HG03139 (cell line): Measurements from ENCODE around the gene POU1F1.
"Not testable (repeated sequence)": the region's sequence is repeated elsewhere in the genome, so short reads cannot be mapped to it uniquely, and the experiment has no call there.

Experiments used
- ATAC-seq: cut with Tn5 transposase; IDR thresholded peaks from one replicate; pipeline ENCODE4 v1.9.1; 2021; ENCODE audit not compliant: unreplicated experiment

POU1F1 gene

GRCh38 chr3:87260270-87260669, 16.1 kb downstream of the POU1F1 start:
- ATAC-seq = no peak

DNA sequence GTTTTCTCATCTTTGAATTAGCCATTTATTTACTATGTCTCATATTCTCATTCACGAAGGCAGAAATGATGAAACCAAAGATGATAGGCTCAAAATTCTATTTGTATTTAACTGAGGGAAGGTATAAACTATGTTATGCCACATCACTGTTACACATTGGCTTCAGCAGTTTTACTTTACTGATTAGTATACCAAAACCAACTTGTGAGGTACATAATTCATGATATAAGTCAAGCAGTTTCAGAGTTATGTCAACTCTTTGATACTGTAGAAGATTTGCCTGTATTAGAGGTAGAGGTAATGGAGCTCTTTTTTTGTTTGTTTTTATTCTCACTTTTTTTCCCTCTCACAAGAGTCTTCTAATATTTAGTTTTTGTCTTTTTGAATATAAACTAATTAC, 26.4 kb downstream of the POU1F1 start:
- ATAC-seq = no peak

GRCh38 chr3:87248831-87249230, 27.6 kb downstream of the POU1F1 start:
- ATAC-seq = no peak

DNA sequence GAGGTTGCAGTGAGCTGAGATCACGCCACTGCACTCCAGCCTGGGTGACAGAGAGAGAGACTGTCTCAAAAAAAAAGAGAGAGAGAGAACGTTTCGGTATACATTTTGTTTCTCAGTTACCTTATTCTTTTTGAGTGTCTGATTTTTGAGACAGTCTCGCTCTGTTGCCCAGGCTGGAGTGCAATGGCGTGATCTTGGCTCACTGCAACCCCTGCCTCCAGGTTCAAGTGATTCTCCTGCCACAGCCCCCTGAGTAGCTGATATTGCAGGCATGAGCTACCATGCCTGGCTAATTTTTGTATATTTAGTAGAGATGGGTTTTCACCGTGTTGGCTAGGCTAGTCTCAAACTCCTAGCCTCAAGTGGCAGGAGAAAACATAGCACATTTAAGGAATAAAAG, 28.2 kb downstream of the POU1F1 start:
- not testable (repeated sequence) for ATAC-seq

DNA sequence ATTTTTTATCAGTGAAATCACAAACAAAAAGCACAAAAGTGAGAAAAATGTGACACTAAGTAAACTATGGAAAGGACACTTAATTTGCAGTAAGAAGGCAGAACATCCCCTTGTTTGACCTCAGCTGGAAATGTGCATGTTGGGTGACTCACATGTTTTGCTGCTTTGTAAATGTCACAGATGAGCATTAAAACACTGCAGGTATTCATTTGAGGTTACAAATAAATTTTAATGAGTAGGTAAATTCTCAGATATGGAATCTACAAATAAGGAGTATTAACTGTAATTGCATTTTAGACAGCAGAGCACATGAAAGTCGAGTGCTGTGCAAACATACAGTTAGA, 29.0 kb downstream of the POU1F1 start:
- ATAC-seq = no peak

DNA sequence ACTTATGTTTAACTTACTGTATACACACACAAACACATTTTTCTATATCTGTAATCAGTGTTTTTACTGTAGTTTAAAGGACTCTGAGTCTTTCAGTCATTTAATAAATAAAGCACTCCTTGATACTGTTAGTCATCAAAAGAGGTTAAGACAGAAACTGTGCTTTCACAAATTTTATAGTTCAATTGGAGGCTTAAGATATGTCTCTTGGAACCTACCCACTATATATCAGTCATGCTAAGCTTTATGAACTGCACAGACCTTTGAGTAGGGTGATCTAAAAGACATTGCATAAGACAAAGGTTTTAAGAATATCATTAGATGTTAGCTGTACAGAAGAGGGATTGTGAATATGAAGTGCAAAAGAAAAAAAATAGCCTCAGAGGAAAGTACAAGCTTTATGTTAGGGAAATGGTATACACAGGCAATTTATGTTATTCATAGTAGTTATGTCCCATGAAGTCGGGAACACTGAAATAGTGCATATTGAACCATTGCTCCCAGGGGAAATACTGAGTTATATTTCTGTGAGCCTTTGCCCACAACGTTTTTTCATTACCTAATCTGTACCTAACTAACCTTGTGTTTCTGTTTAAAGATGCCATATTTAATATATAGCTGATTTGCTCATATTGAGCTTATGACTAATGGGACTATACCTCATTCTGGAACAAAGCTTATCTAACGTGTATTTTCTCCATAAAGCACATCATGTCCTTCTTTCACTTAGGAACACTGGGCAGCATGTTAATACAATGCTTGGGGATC, 29.5 kb downstream of the POU1F1 start:
- ATAC-seq = no peak

DNA sequence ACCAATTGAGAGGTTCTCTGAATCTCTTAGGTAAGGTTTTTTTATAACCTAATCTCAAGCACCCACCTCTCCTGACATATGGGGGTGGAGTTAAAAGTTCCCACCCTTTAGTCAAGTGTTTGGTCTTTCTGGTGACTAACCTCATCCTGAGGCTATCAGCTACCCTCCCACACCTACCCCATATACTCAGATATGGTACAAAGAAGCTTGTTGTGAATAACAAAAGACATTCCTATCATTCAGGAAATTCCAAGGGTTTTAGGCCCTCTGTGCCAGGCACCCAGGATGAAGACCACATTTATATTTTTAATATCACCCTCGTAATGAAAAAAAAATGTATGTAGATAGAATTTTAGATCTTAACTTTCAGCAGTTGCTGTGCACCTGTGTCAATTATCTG, 40.3 kb downstream of the POU1F1 start:
- no peak for ATAC-seq

GRCh38 chr3:87233805-87234204, 42.6 kb downstream of the POU1F1 start:
- no peak for ATAC-seq

DNA sequence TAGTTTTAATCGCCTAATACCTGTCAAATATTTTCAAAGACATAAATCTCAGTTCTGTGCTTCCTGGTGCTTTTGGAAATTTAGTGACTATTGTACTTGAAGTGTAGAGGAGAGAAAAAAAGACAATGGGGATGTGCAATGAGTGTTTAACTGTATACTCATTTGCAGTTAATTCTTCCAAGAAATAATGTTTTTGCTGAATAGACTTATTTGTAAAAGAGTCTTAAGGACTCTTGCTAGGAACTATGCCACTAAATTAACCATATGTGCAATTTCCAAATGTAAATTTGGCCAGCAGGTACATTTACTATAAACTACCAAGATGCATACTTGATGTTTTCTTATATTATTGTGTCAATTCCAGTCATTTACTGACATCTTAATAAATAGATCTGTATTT, 47.3 kb downstream of the POU1F1 start:
- ATAC-seq = no peak

GRCh38 chr3:87228316-87228715, 48.1 kb downstream of the POU1F1 start:
- ATAC-seq = no peak

DNA sequence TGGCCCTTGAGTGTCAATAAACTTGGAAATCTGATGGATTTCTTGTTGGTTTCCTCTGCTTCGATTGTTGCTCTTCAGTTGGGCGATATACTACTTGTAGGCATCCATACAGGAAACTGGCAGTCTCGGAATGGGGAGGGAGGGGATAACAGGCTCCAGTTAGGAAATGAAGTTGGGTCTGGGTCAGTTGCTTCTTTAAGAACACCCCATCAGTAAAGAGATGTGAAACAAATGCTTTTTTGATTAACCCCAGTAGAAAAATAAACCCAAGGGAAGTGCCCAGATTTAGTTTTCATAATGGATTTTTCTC, 48.6 kb downstream of the POU1F1 start:
- peak; percentile 1 for ATAC-seq

DNA sequence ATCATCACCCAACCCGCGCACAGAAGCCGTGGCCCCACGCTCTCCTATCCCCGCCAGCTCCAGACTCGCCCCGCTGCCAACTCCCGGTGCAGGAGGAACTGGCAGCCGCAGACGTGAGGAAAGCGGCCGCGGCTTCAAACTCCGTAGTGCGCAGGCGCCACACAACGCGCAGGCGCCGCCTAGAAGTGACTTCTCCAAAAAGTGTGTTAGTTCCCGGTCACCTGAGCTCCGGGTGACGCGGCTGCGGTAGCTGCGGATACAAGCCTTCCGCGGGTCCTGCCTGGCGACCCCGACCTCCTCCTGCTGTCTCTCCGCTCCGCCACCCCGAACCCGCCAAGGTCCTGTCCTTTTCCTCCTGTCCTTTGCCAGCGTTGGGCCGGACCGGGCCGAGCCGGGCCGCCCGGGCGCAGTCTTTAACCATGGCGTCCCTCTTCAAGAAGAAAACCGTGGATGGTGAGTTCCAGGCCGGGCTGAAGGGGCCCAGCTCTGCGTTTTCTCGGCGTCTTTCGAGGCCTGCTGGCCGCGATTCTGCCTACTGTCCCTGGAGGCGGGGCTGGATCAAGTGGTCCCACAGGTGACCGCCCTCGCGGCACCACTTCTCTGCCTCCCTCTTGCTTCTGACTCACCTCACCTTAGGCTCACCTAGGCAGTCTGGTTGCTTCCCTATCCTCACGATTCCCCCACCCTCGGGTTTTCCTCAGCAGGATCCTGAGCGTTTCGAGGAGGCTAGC, 49.1 kb downstream of the POU1F1 start, which contains the start of gene CHMP2B:
TSS of gene CHMP2B (plus strand) at position 206 of the 731 bp plus-strand sequence. CDS start at position 420, 214 bp downstream.
- ATAC-seq = peak; percentile 95

DNA sequence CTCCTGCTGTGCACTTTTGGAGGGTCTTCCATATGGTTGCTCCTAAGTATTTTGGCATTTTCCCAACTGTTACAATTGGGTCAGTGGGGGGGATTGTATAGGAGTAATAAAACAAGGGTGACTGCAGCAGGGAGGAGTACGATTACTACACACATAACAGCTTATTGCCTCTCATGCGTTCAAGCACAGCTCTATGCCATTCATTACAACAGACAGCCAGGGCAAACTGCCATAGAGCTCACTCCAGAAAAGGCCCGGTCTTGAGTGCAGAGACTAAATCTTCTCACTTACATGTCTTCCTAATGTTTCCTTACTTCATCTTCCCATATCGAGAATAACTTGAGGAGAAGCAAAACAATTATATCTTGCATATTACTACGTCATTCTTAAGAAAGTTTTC, 50.7 kb downstream of the POU1F1 start:
- ATAC-seq = no peak

DNA sequence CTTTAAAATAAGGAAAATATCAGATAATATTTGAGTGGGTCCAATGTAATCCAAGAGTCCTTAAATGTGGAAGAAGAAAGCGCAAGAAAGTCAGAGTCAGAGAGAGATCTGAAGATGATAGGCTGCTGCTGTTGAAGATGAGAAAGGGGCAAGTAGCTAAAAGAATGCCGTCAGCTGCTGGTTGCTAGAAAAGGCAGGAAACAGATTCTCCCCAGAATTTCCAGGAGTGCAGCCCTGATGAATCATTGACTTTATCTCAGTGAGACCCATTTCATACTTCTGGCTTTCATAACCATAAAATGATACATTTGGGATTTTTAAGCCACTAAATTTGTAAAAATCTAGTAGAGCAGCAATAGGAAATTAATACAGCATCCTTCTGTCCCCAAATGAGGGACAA, 56.8 kb downstream of the POU1F1 start:
- ATAC-seq = no peak

DNA sequence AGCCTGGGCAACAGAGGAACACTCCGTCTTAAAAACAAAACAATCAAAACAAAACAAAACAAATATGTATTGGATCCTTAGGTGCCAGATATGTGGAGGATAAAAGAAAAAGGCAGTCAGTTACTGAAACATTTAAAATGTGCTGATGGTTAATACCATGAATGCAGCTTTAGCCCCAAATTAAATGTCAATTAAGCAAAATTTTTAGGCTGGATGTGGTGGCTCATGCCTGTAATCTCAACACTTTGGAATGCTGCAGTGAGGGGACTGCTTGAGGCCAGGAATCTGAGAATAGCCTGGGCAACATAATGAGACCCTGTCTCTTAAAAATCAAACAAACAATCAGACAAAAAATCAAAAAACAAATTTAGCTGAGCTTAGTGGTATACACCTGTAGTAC, 57.8 kb downstream of the POU1F1 start:
- ATAC-seq = no peak
